H1 (cell line): ENCODE data around the gene HOXA13. TPM values are rescaled to one million over a fixed set of nuclear protein-coding genes. Genes with fewer than 3 reads are reported as not detected.
A peak's percentile ranks its signal among the peaks of the same experiment; 100 is the strongest.

Experiments
- CTCF ChIA-PET: fragments of 300-600 bp; sonication (Branson Sonifier 250); formaldehyde crosslinking; loops from one replicate; lab custom pipeline; 2021; ENCODE audit not compliant: partially characterized antibody; lab: Charles Lee
- POLR2A ChIA-PET: fragments of 300-600 bp; sonication (Branson Sonifier 250); formaldehyde crosslinking; loops from one replicate; lab custom pipeline; 2021; ENCODE audit warnings: inconsistent platforms; ENCODE audit not compliant: partially characterized antibody; lab: Charles Lee
- DNase-seq, 2 experiments: peaks; one replicate each; pipeline versions ENCODE4 v3.0.0 to v3.0.0-alpha.2; 2010 to 2022; ENCODE audit warnings: low spot score in 2 of 2, low read depth in 1 of 2, mixed read lengths in 1 of 2
- FAIRE-seq: peaks from 2 replicates; lab custom pipeline; 2011; peaks lifted over from hg19 to GRCh38; lab: Jason Lieb, UNC
- H2AFZ ChIP-seq: 2 replicates; pipeline ENCODE4 v1.8.1; 2012; ENCODE audit warnings: low read length, inconsistent platforms
- H2AK5ac ChIP-seq: 2 replicates; pipeline ENCODE4 v1.6.1; 2013; ENCODE audit warnings: low read depth, low read length
- H2BK120ac ChIP-seq: replicated peaks from 2 replicates; pipeline ENCODE3; 2013; ENCODE audit warnings: low read depth, low read length, inconsistent platforms
- H2BK12ac ChIP-seq: 2 replicates; pipeline ENCODE4 v1.6.1; 2013; ENCODE audit warnings: low read depth, low read length
- H2BK15ac ChIP-seq: 2 replicates; pipeline ENCODE4 v1.6.1; 2013; ENCODE audit warnings: low read length
- H2BK20ac ChIP-seq: 2 replicates; pipeline ENCODE4 v1.6.1; 2013; ENCODE audit warnings: low read length
- H2BK5ac ChIP-seq: 2 replicates; pipeline ENCODE4 v1.6.1; 2013; ENCODE audit warnings: low read depth, low read length
- H3K14ac ChIP-seq: 2 replicates; pipeline ENCODE4 v1.6.1; 2013; ENCODE audit warnings: inconsistent platforms; ENCODE audit not compliant: insufficient read length
- H3K18ac ChIP-seq: 2 replicates; pipeline ENCODE4 v1.6.1; 2013; ENCODE audit warnings: low read length; ENCODE audit errors: extremely low read depth
- H3K23ac ChIP-seq: 2 replicates; pipeline ENCODE4 v1.6.1; 2013; ENCODE audit warnings: inconsistent platforms; ENCODE audit not compliant: insufficient read length
- H3K23me2 ChIP-seq: 2 replicates; pipeline ENCODE4 v1.6.1; 2013; ENCODE audit warnings: low read depth, low read length
- H3K27ac ChIP-seq: 2 replicates; pipeline ENCODE4 v1.6.1; 2011; ENCODE audit warnings: low read depth, low read length, inconsistent platforms
- H3K27me3 ChIP-seq, 4 experiments: replicated peaks in 1 of 4; 1 replicate in 1 of 4; 2 replicates in 3 of 4; pipeline versions ENCODE4 v1.6.1 to v1.8.1; 2011 to 2013; ENCODE audit warnings: low read length in 3 of 4, mild to moderate bottlenecking in 3 of 4, inconsistent platforms in 2 of 4, mixed read lengths in 2 of 4, moderate library complexity in 1 of 4; ENCODE audit not compliant: control insufficient read depth in 3 of 4, insufficient read depth in 3 of 4; ENCODE audit errors: extremely low read depth in 1 of 4
- H3K36me3 ChIP-seq, 4 experiments: 2 replicates each; pipeline versions ENCODE4 v1.6.1 to v1.8.1; 2011 to 2013; ENCODE audit warnings: mild to moderate bottlenecking in 4 of 4, low read length in 3 of 4, moderate library complexity in 2 of 4, control low read depth in 1 of 4, inconsistent platforms in 1 of 4; ENCODE audit not compliant: insufficient read depth in 4 of 4, control insufficient read depth in 2 of 4
- H3K4ac ChIP-seq: replicated peaks from 2 replicates; pipeline ENCODE3; 2013; ENCODE audit warnings: low read length, low read depth, mixed read lengths, inconsistent platforms; ENCODE audit not compliant: insufficient read length
- H3K4me1 ChIP-seq, 4 experiments: replicated peaks in 1 of 4; 1 replicate in 1 of 4; 2 replicates in 3 of 4; pipeline versions ENCODE4 v1.6.1 to v1.8.1; 2011 to 2013; ENCODE audit warnings: low read length in 3 of 4, inconsistent platforms in 2 of 4, mixed read lengths in 1 of 4; ENCODE audit not compliant: insufficient read depth in 4 of 4, control insufficient read depth in 3 of 4
- H3K4me2 ChIP-seq, 2 experiments: 2 replicates each; pipeline versions ENCODE4 v1.6.1 to v1.8.1; 2011 to 2013; ENCODE audit warnings: low read depth in 2 of 2, low read length in 2 of 2, control low read depth in 1 of 2, inconsistent platforms in 1 of 2, mild to moderate bottlenecking in 1 of 2; ENCODE audit not compliant: insufficient read depth in 1 of 2
- H3K4me3 ChIP-seq, 4 experiments: fragments of 200-600, 300-600 bp in 1 of 4; sonication (generic), shearing (Covaris generic), sonication (Bioruptor Twin) in 1 of 4; 2 replicates each; pipeline versions ENCODE4 v1.5.1 to v1.8.1; 2011 to 2016; ENCODE audit warnings: low read length in 4 of 4, low read depth in 3 of 4, control low read depth in 2 of 4, inconsistent platforms in 2 of 4, mild to moderate bottlenecking in 2 of 4, mixed read lengths in 1 of 4, moderate library complexity in 1 of 4; ENCODE audit not compliant: insufficient read depth in 2 of 4; ENCODE audit errors: extremely low read depth in 1 of 4
- H3K56ac ChIP-seq: replicated peaks from 2 replicates; pipeline ENCODE3; 2013; ENCODE audit warnings: low read depth, mild to moderate bottlenecking, mixed read lengths, low read length, inconsistent platforms; ENCODE audit not compliant: insufficient read length
- H3K79me1 ChIP-seq: 2 replicates; pipeline ENCODE4 v1.6.1; 2013; ENCODE audit warnings: low read depth, low read length, control low read depth
- H3K79me2 ChIP-seq, 2 experiments: 2 replicates each; pipeline versions ENCODE4 v1.6.1 to v1.8.1; 2012 to 2013; ENCODE audit warnings: low read length in 2 of 2, mild to moderate bottlenecking in 2 of 2, inconsistent platforms in 1 of 2; ENCODE audit not compliant: insufficient read depth in 2 of 2, control insufficient read depth in 1 of 2
- H3K9ac ChIP-seq, 4 experiments: replicated peaks in 1 of 4; 1 replicate in 1 of 4; 2 replicates in 3 of 4; pipeline versions ENCODE4 v1.6.1 to v1.8.1; 2011 to 2013; ENCODE audit warnings: low read depth in 3 of 4, low read length in 3 of 4, control low read depth in 2 of 4, mild to moderate bottlenecking in 2 of 4, moderate library complexity in 2 of 4, inconsistent platforms in 1 of 4; ENCODE audit errors: extremely low read depth in 1 of 4
- H3K9me3 ChIP-seq, 2 experiments: 2 replicates each; pipeline versions ENCODE4 v1.6.1 to v1.8.1; 2012 to 2013; ENCODE audit warnings: mild to moderate bottlenecking in 2 of 2, moderate library complexity in 2 of 2, control low read depth in 1 of 2, inconsistent platforms in 1 of 2, low read depth in 1 of 2, low read length in 1 of 2, mixed read lengths in 1 of 2; ENCODE audit not compliant: insufficient read depth in 2 of 2
- H4K20me1 ChIP-seq, 2 experiments: replicated peaks in 1 of 2; 2 replicates each; pipeline versions ENCODE3 to v1.8.1; 2011 to 2013; ENCODE audit warnings: inconsistent platforms in 2 of 2, low read length in 2 of 2, mild to moderate bottlenecking in 1 of 2; ENCODE audit not compliant: insufficient read depth in 2 of 2, control insufficient read depth in 1 of 2
- H4K5ac ChIP-seq: 2 replicates; pipeline ENCODE4 v1.6.1; 2013; ENCODE audit warnings: low read length, low read depth, mixed read lengths, inconsistent platforms; ENCODE audit not compliant: insufficient read length
- H4K8ac ChIP-seq: 2 replicates; pipeline ENCODE4 v1.8.0; 2013; ENCODE audit warnings: mild to moderate bottlenecking, moderate library complexity, low read length, inconsistent platforms; ENCODE audit not compliant: insufficient read depth; ENCODE audit errors: extremely low read depth
- H4K91ac ChIP-seq: replicated peaks from 2 replicates; pipeline ENCODE3; 2013; ENCODE audit warnings: low read length, mixed read lengths, inconsistent platforms; ENCODE audit not compliant: insufficient read length
- CHD2 ChIP-seq: IDR thresholded peaks from 2 replicates; pipeline ENCODE4 v1.6.1; 2012; ENCODE audit warnings: low read length, improper control_type of control experiment
- HDAC6 ChIP-seq: IDR thresholded peaks from one replicate; pipeline ENCODE4 v1.7.1; 2012; ENCODE audit warnings: low read depth, mild to moderate bottlenecking, inconsistent platforms, low read length, moderate library complexity
- KDM5A ChIP-seq: fragments of 200-600 bp; IDR thresholded peaks from 2 replicates; pipeline ENCODE4 v1.7.1; 2012; ENCODE audit warnings: mild to moderate bottlenecking, low read length, inconsistent platforms, mixed read lengths
- NANOG ChIP-seq: IDR thresholded peaks from 2 replicates; pipeline ENCODE4 v1.6.1; 2011; ENCODE audit warnings: low read length, low read depth, mild to moderate bottlenecking, inconsistent platforms; ENCODE audit not compliant: insufficient read depth, poor library complexity, severe bottlenecking
- RAD21 ChIP-seq, 2 experiments: IDR thresholded peaks in 1 of 2; conservative IDR thresholded peaks in 1 of 2; 2 replicates each; pipeline ENCODE4 v1.6.1; 2011; ENCODE audit warnings: low read depth in 2 of 2, low read length in 2 of 2, improper control_type of control experiment in 1 of 2, inconsistent platforms in 1 of 2, mild to moderate bottlenecking in 1 of 2, moderate library complexity in 1 of 2
- WGBS, 2 experiments: shearing (Covaris generic) in 1 of 2; methylation state at CpG; one replicate each; pipeline versions ENCODE4 v1.1.6 to v1.1.7; 2013 to 2015; ENCODE audit warnings: low lambda C conversion rate in 2 of 2, mixed read lengths in 2 of 2, inconsistent platforms in 1 of 2, low coverage in 1 of 2, missing lambda C conversion rate in 1 of 2; ENCODE audit not compliant: insufficient replicate concordance in 2 of 2, insufficient coverage in 1 of 2, insufficient read length in 1 of 2; ENCODE audit errors: extremely low coverage in 1 of 2, missing lambda C conversion rate in 1 of 2; 5-methylcytosine and 5-hydroxymethylcytosine counted together
- polyA plus RNA-seq, 7 experiments: library from polyadenylated mRNA; depleted of rRNA in 3 of 7; stranded (reverse) in 5 of 7; unstranded in 2 of 7; fragments of >200 nt in 5 of 7; fragments of 200-250 nt in 2 of 7; gene quantifications; 1 replicate in 5 of 7; 2 replicates in 1 of 7; 4 replicates in 1 of 7; pipeline versions ENCODE4 v1.2.1 to v1.2.3, GENCODE V29; 2011 to 2013; ENCODE audit warnings: missing spikeins in 2 of 7, mixed read lengths in 2 of 7
- total RNA-seq: library from RNA; stranded (reverse); fragmentation: NEBNext Ultra II Directional; extraction: Animal tissue kit (Norgen Biotek cat#: 25700); gene quantifications from 2 replicates; pipeline ENCODE4 v1.2.1, GENCODE V29; 2021

HOXA13 gene
- total and polyA plus RNA-seq, 2 of the 8 experiments (the other 6 are each of a cell fraction or from before 2014, with no cell fraction given) = not detected

DNA sequence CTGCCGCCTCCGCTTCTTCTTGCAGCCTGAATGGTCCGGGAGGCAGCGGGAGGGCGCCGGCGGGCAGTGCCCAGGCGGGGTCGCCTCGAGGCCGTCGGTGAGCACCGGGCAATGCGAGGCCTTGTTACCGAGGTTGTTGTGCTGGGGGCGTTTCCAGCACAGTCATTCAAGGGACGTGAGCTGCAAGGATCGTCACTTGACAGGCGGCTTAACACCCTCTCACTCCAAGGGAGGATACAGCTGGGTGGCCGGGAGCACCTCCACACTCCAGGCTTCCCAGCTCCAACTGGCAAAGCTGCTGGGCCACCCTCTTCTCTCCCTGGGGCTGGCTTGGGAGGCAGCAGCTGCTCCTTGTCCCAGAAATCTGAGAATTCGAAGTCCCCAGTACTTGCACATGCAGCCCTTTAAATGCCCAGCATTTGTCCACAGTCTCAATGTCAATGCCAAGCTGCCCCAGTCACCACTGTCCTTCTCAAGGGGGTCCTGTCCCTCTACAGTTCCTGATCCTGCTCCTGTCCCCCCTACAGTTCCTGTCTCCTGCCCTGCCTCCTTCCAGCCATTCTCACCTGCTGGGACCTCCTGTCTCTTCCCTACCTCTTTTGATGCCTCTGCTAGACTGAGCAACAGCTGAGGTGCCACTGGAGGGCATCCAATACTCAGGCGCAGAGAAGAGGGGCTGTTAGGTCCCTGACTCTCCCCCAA lies 10.4 kb downstream of the HOXA13 start:
- Histone ChIP-seq H3K79me1 (no peaks in the 10 kb centered on the region), H3K9ac (no peak overlapping the region), H3K4ac (no peak overlapping the region), H3K4me2 (peak overlapping the region; percentile 29 to 41; a peak in 3 of 4 replicates), H2BK12ac (0 out of 2 replicates have a peak overlapping the region, but pooled peaks have one; percentile 60), H2BK15ac (no peak overlapping the region), H2BK120ac (no peak overlapping the region), H3K4me3 (peak overlapping the region in 1 of 4 experiments; percentile 38; a peak in 2 of 8 replicates), H3K27me3 (peaks cover 97 to 100% (median 98%) of the 10 kb centered on the region in 4 experiments), H2BK20ac (peak overlapping the region; percentile 32; the same call in 1 of the 2 replicates), H4K8ac (0 out of 2 replicates have a peak overlapping the region, but pooled peaks have one; percentile 1), H4K91ac (no peak overlapping the region), H3K14ac (no peak overlapping the region), H4K5ac (no peak overlapping the region), H3K56ac (no peak overlapping the region), H3K79me2 (no peaks in the 10 kb centered on the region), H2AFZ (no peak overlapping the region), H3K18ac (no peak overlapping the region), H3K23ac (no peak overlapping the region), H2AK5ac (no peak overlapping the region), H3K9me3 (peaks cover 0 to 3% of the 10 kb centered on the region in 2 experiments; a peak in 1 of 4 replicates), H3K23me2 (no peaks in the 10 kb centered on the region), H3K4me1 (peaks cover 0 to 27% (median 16%) of the 10 kb centered on the region in 4 experiments; a peak in 5 of 7 replicates), H3K36me3 (peaks cover 0 to 14% (median 0%) of the 10 kb centered on the region in 4 experiments; a peak in 1 of 8 replicates), H3K27ac (no peak overlapping the region), H2BK5ac (no peak overlapping the region), H4K20me1 (peaks cover 30 to 60% of the 10 kb centered on the region in 2 experiments)
- no peak for FAIRE-seq
- no peak for TF ChIP-seq CHD2
- TF ChIP-seq HDAC6 = no peak
- peak in 1 of 2 experiments; percentile 3; a peak in 1 of 4 replicates for TF ChIP-seq RAD21 (IDR thresholded peaks at IDR 0.05 in 1 of 2, conservative IDR thresholded peaks at IDR 0.05 in 1 of 2; ENCODE audit: low read depth in 2 of 2, low read length in 2 of 2)
- TF ChIP-seq KDM5A = no peak
- TF ChIP-seq NANOG = no peak
- ChIA-PET CTCF (interaction anchor here (0.5 to 9.1 kb wide), 7 partner anchors 10 to 831 kb away, joined by 3 to 64 read pairs (median 7); partner anchors contain the start of gene HOXA13), POLR2A (no interaction called here)
- WGBS, 2 experiments = 10% methylated on average over 21 of the region's 22 CpGs; no CpG with 5 or more reads in 1 of the 2 experiments
- DNase-seq = peak in 1 of 2 experiments; percentile 64
